CD4-positive, alpha-beta T cell treated with Interleukin-1 beta for 1 hour (primary cell): ENCODE data around the gene CLINT1.
"Not testable (repeated sequence)": the region's sequence is repeated elsewhere in the genome, so short reads cannot be mapped to it uniquely, and the experiment has no call there.

Source experiments
- DNase-seq, 2 donors: peaks; one replicate each; pipeline ENCODE4 v3.0.0-alpha.2; 2020 to 2022

The CLINT1 gene

DNA sequence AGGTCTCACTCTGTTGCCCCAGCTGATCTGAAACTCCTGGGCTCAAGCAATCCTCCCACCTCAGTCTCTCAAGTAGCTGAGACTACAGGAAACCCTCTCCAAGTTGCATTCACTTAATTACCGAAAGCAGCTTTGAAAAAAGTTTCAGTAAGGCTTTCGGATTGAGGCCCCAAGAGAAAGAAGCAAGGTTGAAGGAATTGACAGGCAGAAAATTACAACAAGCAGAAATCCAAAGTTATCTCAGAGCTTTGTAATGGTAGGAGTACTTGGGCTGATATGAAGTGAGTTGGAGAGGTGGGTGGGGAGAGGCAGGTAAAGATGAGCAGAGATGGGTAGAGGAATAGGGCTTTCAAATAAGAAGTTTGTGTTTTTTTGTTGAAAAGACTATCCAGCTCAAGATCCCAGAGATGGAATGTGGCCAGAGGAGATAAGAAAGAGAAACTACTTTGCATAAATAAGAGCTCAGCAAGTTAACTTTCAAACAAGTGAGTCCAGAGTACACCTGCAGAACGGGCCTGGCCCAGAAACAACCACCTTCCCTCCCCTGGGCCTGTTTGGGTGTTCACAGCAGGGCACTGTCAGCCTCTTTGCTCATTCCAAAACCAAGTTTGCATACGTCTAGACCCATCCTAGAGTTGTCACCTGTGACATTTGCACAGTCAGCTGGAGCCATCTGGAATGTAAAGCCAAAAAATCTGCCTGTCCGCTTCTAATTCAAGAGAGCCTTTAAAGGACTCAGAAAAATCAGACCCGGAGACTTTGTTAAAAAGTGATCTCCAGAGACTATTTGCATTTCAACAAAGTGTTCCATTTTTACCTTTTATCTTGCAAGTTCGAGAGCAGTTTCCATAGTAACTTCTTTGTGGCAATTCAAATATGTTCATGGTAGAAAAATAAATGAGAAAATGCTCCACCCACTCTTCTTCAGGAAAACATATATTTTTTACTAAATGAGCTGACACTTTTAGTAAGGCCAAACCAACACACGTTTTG lies 2.2 kb upstream of the CLINT1 start:
- DNase-seq, result no peak

- DNase-seq, result no peak
Observed at GRCh38 chr5:157859227-157859575, 256 bp upstream of the CLINT1 start.

DNA sequence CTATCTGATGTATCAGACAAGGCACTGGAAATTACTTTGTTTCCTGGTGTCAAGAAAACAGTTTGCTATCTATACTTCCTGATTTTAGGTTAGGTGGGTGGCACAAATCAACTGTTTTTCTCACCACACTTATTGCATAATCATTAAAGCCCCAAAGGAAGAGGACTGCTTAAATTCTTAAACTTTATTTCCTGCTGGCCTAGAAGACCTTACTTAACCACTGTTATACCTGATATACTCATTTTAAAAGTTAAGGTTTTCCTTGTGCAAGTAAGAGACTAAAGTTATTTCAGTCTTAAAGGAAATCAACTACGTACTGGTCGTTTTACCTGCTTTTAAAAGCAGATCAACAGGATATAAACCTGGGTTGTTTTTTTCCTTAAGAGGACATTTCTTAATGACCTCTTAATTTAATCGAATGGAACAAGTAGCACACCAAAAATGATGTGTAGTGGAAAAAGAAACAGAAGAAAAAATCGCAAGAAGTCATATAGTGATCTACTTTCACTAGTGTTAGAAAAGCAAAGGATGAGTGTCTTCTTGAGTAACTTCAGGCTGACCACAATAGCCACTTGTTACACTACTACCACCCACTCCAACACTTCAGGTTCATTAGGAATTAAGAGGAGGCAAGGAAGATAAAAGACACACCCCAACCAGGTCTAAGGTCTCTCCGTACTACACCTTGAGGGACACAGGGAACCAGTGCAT lies 974 bp downstream of the CLINT1 start:
- DNase-seq, result peak in 1 of 2 donors; percentile 34

DNA sequence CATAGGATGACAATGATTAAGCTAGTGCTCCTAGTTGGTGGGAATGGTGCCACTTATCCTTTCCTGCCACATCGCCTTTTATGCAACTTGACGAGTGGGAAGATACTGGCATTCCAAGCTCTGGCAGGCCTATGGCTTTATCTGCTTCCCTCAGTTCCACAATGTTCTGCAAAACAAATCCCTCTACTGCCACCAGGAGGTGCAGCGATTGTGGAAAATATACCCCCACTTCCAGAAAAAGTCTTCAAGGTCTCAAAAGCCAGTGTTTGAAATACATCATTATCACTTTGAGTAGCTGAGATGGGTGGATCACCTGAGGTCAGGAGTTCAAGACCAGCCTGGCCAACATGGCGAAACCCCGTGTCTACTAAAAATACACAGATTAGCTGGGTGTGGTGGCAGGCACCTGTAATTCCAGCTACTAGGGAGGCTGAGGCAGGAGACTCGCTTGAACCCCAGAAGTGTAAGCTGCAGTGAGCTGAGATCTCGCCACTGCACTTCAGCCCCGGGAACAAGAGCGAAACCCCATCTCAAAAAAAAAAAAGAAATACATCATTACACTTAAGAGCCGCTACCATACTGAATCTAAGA lies 3.4 kb downstream of the CLINT1 start:
- peak; percentile 11 to 15 for DNase-seq

DNA sequence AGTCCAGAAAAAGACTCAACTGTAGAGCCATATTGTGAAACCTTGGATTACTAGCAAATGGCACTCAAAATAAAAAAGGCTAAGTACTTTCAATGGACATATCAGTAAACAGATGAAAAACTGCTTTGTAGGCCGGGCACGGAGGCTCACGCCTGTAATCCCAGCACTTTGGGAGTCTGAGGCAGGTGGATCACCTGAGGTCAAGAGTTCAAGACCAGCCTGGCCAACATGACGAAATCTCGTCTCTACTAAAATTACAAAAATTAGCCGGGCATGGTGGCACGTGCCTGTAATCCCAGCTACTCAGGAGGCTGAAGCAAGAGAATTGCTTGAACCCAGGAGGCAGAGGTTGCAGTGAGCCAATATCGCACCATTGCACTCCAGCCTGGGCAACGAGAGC lies 5.6 kb downstream of the CLINT1 start:
- not testable (repeated sequence) for DNase-seq

- no peak for DNase-seq
Observed at GRCh38 chr5:157845914-157846598, 12.9 kb downstream of the CLINT1 start.

DNA sequence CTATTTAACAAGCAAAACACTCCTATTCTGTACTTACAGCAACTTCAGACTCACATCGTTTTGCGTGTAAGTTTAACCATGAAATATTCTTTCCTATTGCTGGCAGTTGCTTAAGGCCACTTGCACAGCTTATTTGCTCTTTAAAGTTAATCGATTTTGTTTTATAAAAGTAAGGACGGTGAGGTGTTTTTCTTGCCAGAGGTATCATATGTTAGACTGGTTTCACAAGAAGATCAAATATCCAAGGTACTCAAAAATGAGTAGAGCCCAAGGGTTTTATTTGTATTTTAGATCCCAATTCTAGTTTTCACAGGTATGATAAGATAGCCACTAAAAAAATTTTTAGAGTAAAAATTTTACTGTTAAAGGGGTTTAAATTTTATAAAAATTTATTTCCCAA lies 16.2 kb downstream of the CLINT1 start:
- DNase-seq, result no peak

- DNase-seq, result no peak
Observed at GRCh38 chr5:157842185-157842584, 16.8 kb downstream of the CLINT1 start.

DNA sequence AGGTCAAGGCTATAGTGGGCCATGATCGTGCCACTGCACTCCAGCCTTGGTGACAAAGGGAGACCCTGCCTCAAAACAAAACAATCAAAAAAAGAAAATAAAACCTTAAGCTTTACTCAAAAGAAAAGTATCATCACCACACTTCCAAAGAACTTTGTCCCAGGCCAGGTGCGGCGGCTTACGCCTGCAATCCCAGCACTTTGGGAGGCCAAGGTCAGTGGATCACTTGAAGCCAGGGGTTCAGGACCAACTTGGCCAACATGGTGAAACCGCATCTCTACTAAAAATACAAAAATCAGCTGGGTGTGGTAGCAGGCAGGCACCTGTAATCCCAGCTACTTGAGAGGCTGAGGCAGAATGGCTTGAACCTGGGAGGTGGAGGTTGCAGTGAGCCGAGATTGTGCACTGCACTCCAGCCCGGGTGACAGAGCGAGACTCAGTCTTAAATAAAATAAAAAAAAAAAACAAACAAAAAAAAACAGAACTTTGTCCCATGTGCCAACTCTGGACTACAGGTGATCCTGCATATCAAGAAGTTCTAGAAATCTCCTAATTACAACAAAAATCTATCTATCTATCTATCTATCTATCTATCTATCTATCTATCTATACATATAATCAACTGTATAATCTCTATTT lies 19.7 kb downstream of the CLINT1 start:
- no peak for DNase-seq

- DNase-seq, result no peak
Observed at GRCh38 chr5:157836121-157836753, 22.7 kb downstream of the CLINT1 start.

DNA sequence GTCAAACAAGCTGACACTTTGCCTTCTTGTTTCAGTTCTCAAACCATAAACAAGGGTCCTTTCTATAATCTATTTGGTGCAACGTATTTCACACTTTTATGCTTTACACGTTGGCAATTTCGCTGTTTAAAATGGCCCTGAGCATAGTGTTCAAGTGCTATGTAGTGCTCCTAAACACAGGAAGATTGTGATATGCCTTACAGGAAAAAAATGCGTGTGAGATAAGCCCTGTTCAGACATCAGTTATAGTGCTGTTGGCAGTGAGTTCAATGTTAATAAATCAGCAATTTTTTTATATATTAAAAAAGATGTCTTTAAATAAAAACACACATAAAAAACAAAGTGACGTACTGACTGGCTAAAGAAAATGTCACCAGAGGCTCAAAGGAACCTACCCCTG lies 23.9 kb downstream of the CLINT1 start:
- DNase-seq, result no peak

GRCh38 chr5:157828944-157829639 lies 29.9 kb downstream of the CLINT1 start:
- DNase-seq, result no peak

GRCh38 chr5:157828105-157828943 lies 30.6 kb downstream of the CLINT1 start:
- no peak for DNase-seq

DNA sequence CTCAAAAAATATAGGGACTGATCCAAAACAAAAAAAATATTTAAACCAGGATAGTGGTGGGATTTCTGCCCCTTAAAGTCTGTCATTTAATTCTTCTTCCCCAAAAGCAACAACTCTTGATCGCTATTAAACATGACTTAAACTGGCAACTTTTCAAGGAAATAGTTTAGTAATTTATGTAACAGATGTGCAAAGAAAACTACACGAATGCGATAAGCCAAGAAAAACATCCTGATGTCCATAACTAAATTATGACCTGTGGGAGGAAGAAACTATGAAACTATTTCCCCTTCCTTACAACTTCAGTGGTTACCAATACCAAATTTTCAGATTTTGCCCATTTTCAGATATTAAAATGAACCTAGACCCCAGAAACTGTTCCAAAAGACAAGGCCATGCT lies 31.5 kb downstream of the CLINT1 start:
- DNase-seq, result no peak

DNA sequence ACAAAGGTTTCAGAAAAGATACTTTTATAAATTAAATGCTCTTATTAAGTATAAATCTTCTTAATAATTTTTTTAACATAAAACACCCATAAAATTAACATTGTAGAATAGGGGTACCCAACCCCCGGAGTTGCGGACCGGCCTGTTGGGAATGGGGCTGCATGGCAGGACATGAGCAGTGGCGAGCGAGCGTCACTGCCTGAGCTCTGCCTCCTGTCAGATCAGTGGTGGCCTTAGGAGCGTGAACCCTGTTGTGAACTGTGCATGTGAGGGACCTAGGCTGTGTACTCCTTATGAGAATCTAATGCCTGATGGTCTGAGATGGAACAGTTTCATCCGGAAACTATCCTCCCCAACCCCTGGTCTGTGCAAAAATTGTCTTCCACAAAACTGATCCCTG lies 35.3 kb downstream of the CLINT1 start:
- no peak for DNase-seq

GRCh38 chr5:157821822-157822622 lies 36.9 kb downstream of the CLINT1 start:
- no peak for DNase-seq

GRCh38 chr5:157821405-157821804 lies 37.5 kb downstream of the CLINT1 start:
- DNase-seq, result no peak

GRCh38 chr5:157820593-157821252 lies 38.2 kb downstream of the CLINT1 start:
- DNase-seq, result peak in 1 of 2 donors; percentile 42

- DNase-seq, result no peak
Observed at GRCh38 chr5:157819502-157820115, 39.3 kb downstream of the CLINT1 start.
